IMR-90 (cell line): ENCODE measurements around the gene GABRA4. TPM values are rescaled to one million over a fixed set of nuclear protein-coding genes. Genes with fewer than 3 reads are reported as not detected.

ENCODE experiments used
- ATAC-seq: fragments of 200-7000 bp; cut with Tn5 transposase; 2 replicates; pipeline ENCODE4 v1.9.1; 2020; ENCODE audit warnings: low read depth, mild to moderate bottlenecking, moderate library complexity
- BruUV-seq: library from RNA; stranded (reverse); fragments of 400-500 nt; replicated peaks from 2 replicates; lab custom pipeline; 2021; lab: Mats Ljungman, UMichigan
- CTCF ChIA-PET: fragments of 300-600 bp; formaldehyde crosslinking; extraction: SDS; loops from one replicate; lab custom pipeline; 2021; ENCODE audit warnings: antibody characterized with exemption; lab: Yijun Ruan, JAX
- POLR2A ChIA-PET: fragments of 300-600 bp; sonication (Branson Sonifier 250); formaldehyde crosslinking; loops from one replicate; lab custom pipeline; 2022; ENCODE audit warnings: antibody characterized with exemption; ENCODE audit not compliant: unreplicated experiment; lab: Charles Lee
- DNase-seq: peaks from one replicate; pipeline ENCODE4 v3.0.0; 2013
- H2AFZ ChIP-seq: replicated peaks from 2 replicates; pipeline ENCODE3; 2013; ENCODE audit warnings: low read length, mild to moderate bottlenecking; ENCODE audit not compliant: poor library complexity
- H2AK5ac ChIP-seq: 2 replicates; pipeline ENCODE4 v1.6.1; 2013; ENCODE audit warnings: low read depth, low read length, inconsistent platforms
- H2AK9ac ChIP-seq: replicated peaks from 2 replicates; pipeline ENCODE3; 2013; ENCODE audit warnings: mild to moderate bottlenecking, low read depth, low read length, moderate library complexity; ENCODE audit not compliant: poor library complexity
- H2BK120ac ChIP-seq: 2 replicates; pipeline ENCODE4 v1.6.1; 2013; ENCODE audit warnings: low read depth, low read length, inconsistent platforms
- H2BK15ac ChIP-seq: 3 replicates; pipeline ENCODE4 v1.6.1; 2013; ENCODE audit warnings: low read depth, low read length, inconsistent platforms
- H2BK20ac ChIP-seq: 2 replicates; pipeline ENCODE4 v1.6.1; 2013; ENCODE audit warnings: low read depth, mild to moderate bottlenecking, inconsistent platforms, low read length, moderate library complexity
- H2BK5ac ChIP-seq: 2 replicates; pipeline ENCODE4 v1.6.1; 2013; ENCODE audit warnings: mild to moderate bottlenecking, low read depth, low read length, inconsistent platforms; ENCODE audit not compliant: poor library complexity, severe bottlenecking
- H3K14ac ChIP-seq: replicated peaks from 2 replicates; pipeline ENCODE4 v1.6.1; 2013; ENCODE audit warnings: low read depth, low read length, inconsistent platforms
- H3K18ac ChIP-seq: 2 replicates; pipeline ENCODE4 v1.6.1; 2013; ENCODE audit warnings: low read depth, low read length, control low read depth
- H3K23ac ChIP-seq: 2 replicates; pipeline ENCODE4 v1.6.1; 2013; ENCODE audit warnings: low read depth, low read length, inconsistent platforms
- H3K27ac ChIP-seq: 2 replicates; pipeline ENCODE4 v1.5.1; 2013; ENCODE audit warnings: mild to moderate bottlenecking, control low read depth, low read length; ENCODE audit not compliant: insufficient read depth
- H3K27me3 ChIP-seq: 2 replicates; pipeline ENCODE4 v1.6.1; 2013; ENCODE audit warnings: low read length; ENCODE audit not compliant: control insufficient read depth, insufficient read depth
- H3K36me3 ChIP-seq: 2 replicates; pipeline ENCODE4 v1.6.1; 2013; ENCODE audit warnings: low read length, mixed read lengths; ENCODE audit not compliant: control insufficient read depth, insufficient read depth
- H3K4ac ChIP-seq: 2 replicates; pipeline ENCODE4 v1.6.1; 2013; ENCODE audit warnings: low read depth, low read length, inconsistent platforms
- H3K4me1 ChIP-seq: 2 replicates; pipeline ENCODE4 v1.6.1; 2013; ENCODE audit warnings: low read length, mixed read lengths; ENCODE audit not compliant: control insufficient read depth, insufficient read depth
- H3K4me2 ChIP-seq: 2 replicates; pipeline ENCODE4 v1.6.1; 2013; ENCODE audit warnings: low read depth, mild to moderate bottlenecking, control low read depth, low read length, moderate library complexity
- H3K4me3 ChIP-seq: 2 replicates; pipeline ENCODE4 v1.5.1; 2013; ENCODE audit warnings: low read depth, mild to moderate bottlenecking, control low read depth, low read length, moderate library complexity; ENCODE audit not compliant: insufficient read depth
- H3K56ac ChIP-seq: 2 replicates; pipeline ENCODE4 v1.6.1; 2013; ENCODE audit warnings: low read length, inconsistent platforms; ENCODE audit not compliant: insufficient read depth; ENCODE audit errors: extremely low read depth
- H3K79me1 ChIP-seq, 2 experiments: 2 replicates each; pipeline ENCODE4 v1.6.1; 2013; ENCODE audit warnings: low read length in 2 of 2, inconsistent platforms in 1 of 2, low read depth in 1 of 2
- H3K9ac ChIP-seq: 2 replicates; pipeline ENCODE4 v1.6.1; 2013; ENCODE audit warnings: low read depth, low read length, control low read depth
- H3K9me1 ChIP-seq: 2 replicates; pipeline ENCODE4 v1.6.1; 2013; ENCODE audit warnings: low read length, inconsistent platforms; ENCODE audit not compliant: insufficient read depth
- H3K9me3 ChIP-seq: 2 replicates; pipeline ENCODE4 v1.6.1; 2013; ENCODE audit warnings: low read length; ENCODE audit not compliant: control insufficient read depth, insufficient read depth
- H4K20me1 ChIP-seq: 2 replicates; pipeline ENCODE4 v1.6.1; 2013; ENCODE audit warnings: low read length, inconsistent platforms; ENCODE audit not compliant: insufficient read depth
- H4K5ac ChIP-seq: 2 replicates; pipeline ENCODE4 v1.6.1; 2013; ENCODE audit warnings: mild to moderate bottlenecking, low read depth, low read length, control low read depth
- H4K8ac ChIP-seq, 2 experiments: 2 replicates each; pipeline ENCODE4 v1.6.1; 2013; ENCODE audit warnings: low read depth in 2 of 2, low read length in 2 of 2, control low read depth in 1 of 2, inconsistent platforms in 1 of 2
- H4K91ac ChIP-seq: 2 replicates; pipeline ENCODE4 v1.6.1; 2013; ENCODE audit warnings: low read depth, low read length, inconsistent platforms; ENCODE audit not compliant: insufficient read depth
- BHLHE40 ChIP-seq: fragments of 150-350 bp; IDR thresholded peaks from 2 replicates; pipeline ENCODE4 v1.6.1; 2016; ENCODE audit warnings: mild to moderate bottlenecking, low read depth, low read length
- CHD1 ChIP-seq: IDR thresholded peaks from 2 replicates; pipeline ENCODE4 v1.6.1; 2012; ENCODE audit warnings: low read depth, low read length, improper control_type of control experiment
- CTCF ChIP-seq: conservative IDR thresholded peaks from 2 replicates; pipeline ENCODE4 v1.5.1; 2012; ENCODE audit warnings: mild to moderate bottlenecking, low read depth, low read length, improper control_type of control experiment
- ELK1 ChIP-seq: fragments of 150-350 bp; IDR thresholded peaks from 2 replicates; pipeline ENCODE4 v1.6.1; 2016; ENCODE audit warnings: low read depth, mild to moderate bottlenecking, low read length, moderate library complexity, borderline replicate concordance
- FOS ChIP-seq: fragments of 150-350 bp; IDR thresholded peaks from 2 replicates; pipeline ENCODE4 v1.6.1; 2016; ENCODE audit warnings: low read depth, low read length
- MAZ ChIP-seq: IDR thresholded peaks from 2 replicates; pipeline ENCODE4 v1.6.1; 2012; ENCODE audit warnings: low read depth, mild to moderate bottlenecking, low read length, improper control_type of control experiment, moderate library complexity, borderline replicate concordance
- MXI1 ChIP-seq: IDR thresholded peaks from 2 replicates; pipeline ENCODE4 v1.6.1; 2012; ENCODE audit warnings: low read depth, mild to moderate bottlenecking, low read length, moderate library complexity, borderline replicate concordance
- POLR2A ChIP-seq: IDR thresholded peaks from 2 replicates; pipeline ENCODE4 v1.6.1; 2012; ENCODE audit warnings: mild to moderate bottlenecking, low read depth, low read length
- RAD21 ChIP-seq: IDR thresholded peaks from 2 replicates; pipeline ENCODE4 v1.6.1; 2012; ENCODE audit warnings: low read length, improper control_type of control experiment
- RFX5 ChIP-seq: IDR thresholded peaks from 2 replicates; pipeline ENCODE4 v1.8.0; 2012; ENCODE audit warnings: low read depth, mild to moderate bottlenecking, low read length, moderate library complexity
- SMC3 ChIP-seq: fragments of 150-350 bp; IDR thresholded peaks from 2 replicates; pipeline ENCODE4 v1.6.1; 2016; ENCODE audit warnings: low read depth, mild to moderate bottlenecking, antibody characterized with exemption, low read length, moderate library complexity
- USF2 ChIP-seq: fragments of 150-350 bp; IDR thresholded peaks from 2 replicates; pipeline ENCODE4 v1.6.1; 2017; ENCODE audit warnings: mild to moderate bottlenecking, antibody characterized with exemption, low read length, low read depth
- WGBS, 2 experiments: methylation state at CpG; one replicate each; pipeline versions ENCODE4 v1.1.5 to v1.1.7; 2013; ENCODE audit warnings: missing lambda C conversion rate in 2 of 2; ENCODE audit not compliant: insufficient read length in 1 of 2; ENCODE audit errors: extremely low coverage in 2 of 2; 5-methylcytosine and 5-hydroxymethylcytosine counted together
- dilution Hi-C: fragments of 300-500 bp; cut with HindIII; formaldehyde crosslinking; loops from one replicate; pipeline ENCODE4 v1.14.3; 2018; ENCODE audit warnings: low sequenced_read_pairs; ENCODE audit not compliant: unreplicated experiment
- in situ Hi-C: fragments of 300-500 bp; cut with MboI; formaldehyde crosslinking; loops from 3 replicates; pipeline ENCODE4 v1.14.3; 2019; ENCODE audit warnings: low sequenced_read_pairs, inconsistent platforms, mixed read lengths
- intact Hi-C: fragments of 100-400 bp; cut with micrococcal nuclease; formaldehyde crosslinking; loops from 2 replicates; pipeline ENCODE4 v1.10.0; 2022
- polyA plus RNA-seq, 3 experiments: library from polyadenylated mRNA; depleted of rRNA; stranded (reverse); fragments of >200 nt; gene quantifications; 2 replicates each; pipeline ENCODE4 v1.2.3, GENCODE V29; 2012; ENCODE audit warnings: low replicate concordance in 1 of 3
- total RNA-seq: library from RNA; depleted of rRNA; stranded (reverse); fragments of >200 nt; gene quantifications from 2 replicates; pipeline ENCODE4 v1.2.3, GENCODE V29; 2012

The GABRA4 gene
- total and polyA plus RNA-seq, 2 of the 4 experiments (the other 2 are of a cell fraction) = 1.1 to 1.8 TPM

- Histone ChIP-seq H3K9me3 (no peaks in the 10 kb centered on the region), H2BK20ac (no peak overlapping the region), H3K18ac (no peak overlapping the region), H3K4me1 (peaks cover 6% of the 10 kb centered on the region), H3K27me3 (no peaks in the 10 kb centered on the region), H2BK120ac (no peak overlapping the region), H2AK5ac (no peak overlapping the region), H3K4ac (no peak overlapping the region), H3K4me3 (no peak overlapping the region), H2AK9ac (no peak overlapping the region), H3K79me1 (no peaks in the 10 kb centered on the region), H4K5ac (no peak overlapping the region), H3K4me2 (no peak overlapping the region), H3K9ac (no peak overlapping the region), H2BK15ac (no peak overlapping the region), H4K8ac (no peak overlapping the region), H3K27ac (no peak overlapping the region), H4K91ac (no peak overlapping the region), H4K20me1 (no peaks in the 10 kb centered on the region), H3K36me3 (no peaks in the 10 kb centered on the region), H3K56ac (no peak overlapping the region), H2AFZ (no peak overlapping the region), H3K9me1 (no peaks in the 10 kb centered on the region), H2BK5ac (no peak overlapping the region), H3K23ac (no peak overlapping the region), H3K14ac (no peak overlapping the region)
- no TSS peak for BruUV-seq
- in situ Hi-C loops = no loop called here
- intact Hi-C loops = loop anchor here (5.0 kb wide), 1 partner anchor 50 kb away; no protein-coding TSS in a partner anchor
- TF ChIP-seq USF2 (no peak), CHD1 (no peak), ELK1 (no peak), CTCF (no peak), MAZ (no peak), RFX5 (no peak), BHLHE40 (no peak), RAD21 (no peak), POLR2A (no peak), MXI1 (no peak), SMC3 (no peak), FOS (no peak)
- no CpG with 5 or more reads among the region's 2 CpGs for WGBS, 2 experiments
- ATAC-seq (no peak), DNase-seq (no peak)
- ChIA-PET POLR2A (no interaction called here), CTCF (interaction anchor here (0.8 kb wide), 1 partner anchor 12 kb away, joined by 4 read pairs; no protein-coding TSS in a partner anchor)
- dilution Hi-C loops = no loop called here
Observed at GRCh38 chr4:46952451-46952850, 40.9 kb downstream of the GABRA4 start.
